ENCODE results near the gene OR2H1.

DNA sequence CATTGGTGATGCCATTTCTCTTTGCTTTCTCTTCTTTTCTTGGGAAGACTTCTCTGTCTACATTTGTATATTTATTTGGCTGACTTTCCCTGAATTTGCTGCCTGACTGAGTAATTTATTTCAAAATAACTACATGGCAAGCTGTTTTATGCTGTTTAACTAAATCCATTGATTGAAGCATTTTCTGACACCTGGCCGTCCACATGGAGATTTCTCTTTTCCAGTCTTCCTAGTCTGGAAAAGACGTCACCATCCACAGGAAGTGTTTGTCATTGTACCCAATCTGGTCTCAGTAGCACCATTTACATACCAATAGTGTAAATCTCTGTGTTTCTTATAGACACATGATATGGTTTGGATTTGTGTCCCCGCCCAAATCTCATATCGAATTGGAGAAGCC, 40.0 kb downstream of the OR2H1 start:
- TF ChIP-seq, protein P1, sequence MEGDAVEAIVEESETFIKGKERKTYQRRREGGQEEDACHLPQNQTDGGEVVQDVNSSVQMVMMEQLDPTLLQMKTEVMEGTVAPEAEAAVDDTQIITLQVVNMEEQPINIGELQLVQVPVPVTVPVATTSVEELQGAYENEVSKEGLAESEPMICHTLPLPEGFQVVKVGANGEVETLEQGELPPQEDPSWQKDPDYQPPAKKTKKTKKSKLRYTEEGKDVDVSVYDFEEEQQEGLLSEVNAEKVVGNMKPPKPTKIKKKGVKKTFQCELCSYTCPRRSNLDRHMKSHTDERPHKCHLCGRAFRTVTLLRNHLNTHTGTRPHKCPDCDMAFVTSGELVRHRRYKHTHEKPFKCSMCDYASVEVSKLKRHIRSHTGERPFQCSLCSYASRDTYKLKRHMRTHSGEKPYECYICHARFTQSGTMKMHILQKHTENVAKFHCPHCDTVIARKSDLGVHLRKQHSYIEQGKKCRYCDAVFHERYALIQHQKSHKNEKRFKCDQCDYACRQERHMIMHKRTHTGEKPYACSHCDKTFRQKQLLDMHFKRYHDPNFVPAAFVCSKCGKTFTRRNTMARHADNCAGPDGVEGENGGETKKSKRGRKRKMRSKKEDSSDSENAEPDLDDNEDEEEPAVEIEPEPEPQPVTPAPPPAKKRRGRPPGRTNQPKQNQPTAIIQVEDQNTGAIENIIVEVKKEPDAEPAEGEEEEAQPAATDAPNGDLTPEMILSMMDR (IDR thresholded peaks at IDR 0.05; ENCODE audit: borderline replicate concordance, extremely low read depth, low read length, poor library complexity, severe bottlenecking), result no peak
- TF ChIP-seq EZH2 (IDR thresholded peaks at IDR 0.05; ENCODE audit: borderline replicate concordance, low read depth, low read length, severe bottlenecking), result no peak
